HG03439 (cell line): ENCODE results near the gene TEAD1.

ENCODE experiments used
- ATAC-seq: cut with Tn5 transposase; IDR thresholded peaks from one replicate; pipeline ENCODE4 v1.9.1; 2021; ENCODE audit warnings: mild to moderate bottlenecking, moderate library complexity; ENCODE audit not compliant: unreplicated experiment

TEAD1 gene

DNA sequence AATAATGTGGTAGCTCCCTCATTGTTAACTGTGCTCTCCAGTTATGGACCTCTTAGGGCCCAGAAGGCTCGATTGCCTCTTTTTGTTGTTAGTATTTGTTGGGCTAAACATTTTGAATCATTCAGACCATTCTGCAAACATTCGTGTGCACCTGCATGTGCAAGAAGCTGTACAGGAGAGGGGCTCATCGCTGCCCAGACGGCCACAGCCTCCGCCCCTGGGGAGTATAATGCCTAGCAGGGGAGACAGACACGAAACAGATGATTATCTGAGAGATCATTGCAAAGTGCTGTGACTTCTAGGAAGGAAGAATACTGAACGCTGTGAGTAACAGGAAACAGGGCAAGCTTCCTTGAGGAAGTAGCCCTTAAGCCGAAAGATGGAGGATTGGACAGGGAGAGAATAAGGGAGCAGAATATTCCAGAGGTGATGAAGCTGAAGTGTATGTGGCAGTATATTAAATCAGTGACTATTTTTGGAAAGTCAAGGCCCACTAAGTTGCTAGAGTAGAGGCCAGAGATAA lies 211.6 kb downstream of the TEAD1 start:
- no peak for ATAC-seq

DNA sequence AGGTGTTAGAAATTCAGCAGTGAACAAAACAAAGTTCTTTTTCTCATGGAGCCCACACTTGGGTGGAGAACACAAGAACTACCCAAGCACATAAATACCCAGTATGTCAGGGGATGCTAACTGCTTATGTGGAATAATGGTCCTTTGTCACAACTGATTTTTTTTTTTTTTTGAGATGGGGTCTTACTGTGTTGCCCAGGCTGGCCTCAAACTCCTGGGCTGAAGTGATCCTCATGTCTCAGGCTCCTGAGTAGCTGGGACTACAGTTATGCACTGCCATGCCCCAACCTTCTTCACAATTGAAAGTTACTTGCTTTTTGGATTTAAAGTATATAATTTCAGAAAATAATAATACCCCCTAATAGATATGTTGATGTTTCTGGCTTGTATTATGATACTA lies 212.3 kb downstream of the TEAD1 start:
- ATAC-seq: no peak

DNA sequence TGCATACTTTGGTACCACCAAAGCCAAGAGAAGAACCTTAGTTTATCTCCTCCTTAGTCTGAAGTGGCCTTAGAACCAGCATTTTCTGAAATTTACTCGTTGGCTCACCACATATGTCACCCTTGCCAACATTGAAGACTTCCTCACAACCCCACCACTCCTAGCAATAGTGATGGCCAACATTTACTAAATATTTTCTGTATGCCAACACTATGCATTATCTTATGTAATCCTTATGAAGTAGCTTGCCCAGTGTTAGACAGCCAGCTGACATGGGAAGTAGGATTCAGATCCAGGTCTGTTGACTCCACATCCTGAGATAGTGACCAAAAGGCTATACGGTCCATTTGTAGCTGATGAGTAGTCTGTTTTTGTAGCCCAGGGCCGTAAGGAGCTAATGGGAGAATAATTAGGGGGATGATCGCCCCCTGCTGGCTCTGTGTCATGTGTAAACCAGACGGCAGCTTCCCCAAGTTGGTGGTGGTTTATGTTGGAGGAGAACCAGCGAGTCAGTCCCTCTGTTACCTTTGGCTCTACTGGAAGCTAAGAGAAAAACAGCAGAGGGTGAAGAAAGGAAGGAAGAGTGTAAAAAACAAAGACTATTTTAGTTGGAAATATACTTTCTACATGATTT lies 214.4 kb downstream of the TEAD1 start:
- peak; percentile 72 for ATAC-seq

DNA sequence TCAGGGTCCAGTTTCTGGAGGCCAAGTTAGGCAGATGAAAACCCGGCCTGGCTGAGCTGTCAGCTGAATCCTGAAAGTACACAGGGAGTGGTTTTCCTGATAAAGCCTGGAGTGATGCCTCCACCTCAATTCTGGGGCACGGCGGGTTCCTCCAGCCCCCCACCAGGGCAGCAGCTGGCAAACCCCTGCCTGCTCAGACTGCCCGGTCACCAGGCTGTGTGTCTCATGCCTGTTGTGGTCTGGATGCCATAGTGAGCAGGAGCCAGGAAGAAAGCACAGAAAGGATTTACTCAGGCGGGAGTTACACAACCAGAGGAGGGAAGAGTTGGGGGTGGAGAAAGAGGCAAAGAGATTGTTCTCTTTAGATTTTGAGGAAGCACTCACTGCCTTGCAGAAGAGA lies 215.0 kb downstream of the TEAD1 start:
- no peak for ATAC-seq

DNA sequence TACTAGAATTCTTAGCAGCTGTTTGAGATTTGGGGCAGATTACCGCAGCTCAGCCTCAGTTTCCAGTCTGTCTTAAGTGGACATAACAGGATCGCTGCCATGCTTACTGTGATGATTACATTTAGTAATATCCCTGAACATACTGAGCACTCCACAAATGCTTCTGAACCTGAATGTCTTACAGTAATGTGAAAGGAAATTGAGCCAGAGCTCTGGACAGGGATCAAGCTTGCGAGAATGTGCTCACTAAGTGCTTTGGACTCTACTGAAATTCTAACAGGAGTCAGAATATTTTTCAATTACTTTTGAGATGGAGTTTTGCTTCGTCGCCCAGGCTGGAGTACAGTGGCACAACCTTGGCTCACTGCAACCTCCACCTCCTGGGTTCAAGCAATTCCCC lies 216.3 kb downstream of the TEAD1 start:
- ATAC-seq: no peak

DNA sequence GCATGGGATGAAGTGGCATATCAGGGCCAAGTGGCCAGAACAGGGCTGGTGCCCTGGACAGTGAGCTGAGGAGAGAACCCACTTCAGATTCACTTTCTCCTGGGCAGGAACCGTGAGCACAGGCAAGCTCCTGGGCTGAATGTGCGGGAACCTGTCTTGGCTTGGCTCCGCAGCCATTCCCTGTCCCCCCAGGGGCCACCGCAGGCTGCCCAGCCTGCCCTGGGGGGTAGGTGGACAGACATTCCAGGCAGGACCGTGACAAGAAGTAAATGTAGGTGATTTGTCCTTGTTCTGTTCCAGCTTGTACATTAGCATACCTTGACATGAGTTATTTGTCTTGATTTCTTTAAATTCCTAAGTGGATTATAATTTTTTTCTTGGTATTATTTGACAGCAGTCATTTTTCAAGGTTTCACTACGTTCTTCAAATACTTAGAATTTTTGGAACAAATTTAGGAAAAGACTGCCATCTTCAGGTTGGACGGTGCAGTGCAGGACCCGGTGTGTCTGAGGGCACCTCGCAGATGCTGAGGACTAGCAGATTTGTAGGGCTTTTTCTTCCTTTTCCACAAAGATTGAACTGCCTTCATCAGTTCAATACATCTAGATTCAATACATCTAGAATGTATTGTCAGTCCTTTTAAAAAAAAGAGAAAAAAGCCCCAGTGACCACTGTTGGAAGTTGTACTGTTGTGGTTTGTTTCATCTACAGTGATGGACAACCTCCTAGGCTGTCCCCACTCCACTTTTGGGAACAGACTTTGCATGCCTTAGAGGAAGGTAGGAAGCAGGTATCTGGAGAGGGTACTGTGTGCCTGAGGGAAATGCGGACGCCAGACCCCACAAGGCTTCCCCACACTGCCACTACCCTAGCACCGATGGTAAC lies 219.8 kb downstream of the TEAD1 start:
- no peak for ATAC-seq

DNA sequence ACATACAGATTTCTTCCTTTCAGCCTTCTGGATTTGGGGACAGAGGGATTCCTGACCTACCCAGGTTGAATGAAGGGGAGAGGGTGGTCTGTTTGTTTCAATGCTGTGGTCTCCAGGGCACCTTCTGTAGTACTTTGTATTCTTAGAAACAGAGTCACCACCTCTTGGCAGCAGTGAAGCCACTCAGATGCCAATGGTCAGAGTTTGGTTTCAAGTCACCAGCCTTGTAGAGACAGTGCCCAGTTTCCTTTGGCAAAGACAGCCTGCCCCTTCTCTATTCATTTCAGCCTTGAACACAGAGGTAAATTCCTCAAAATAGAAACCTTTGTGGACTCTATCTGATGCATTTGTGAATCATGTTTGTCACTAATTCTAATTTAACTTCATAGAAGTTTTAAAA lies 223.2 kb downstream of the TEAD1 start:
- no peak for ATAC-seq

DNA sequence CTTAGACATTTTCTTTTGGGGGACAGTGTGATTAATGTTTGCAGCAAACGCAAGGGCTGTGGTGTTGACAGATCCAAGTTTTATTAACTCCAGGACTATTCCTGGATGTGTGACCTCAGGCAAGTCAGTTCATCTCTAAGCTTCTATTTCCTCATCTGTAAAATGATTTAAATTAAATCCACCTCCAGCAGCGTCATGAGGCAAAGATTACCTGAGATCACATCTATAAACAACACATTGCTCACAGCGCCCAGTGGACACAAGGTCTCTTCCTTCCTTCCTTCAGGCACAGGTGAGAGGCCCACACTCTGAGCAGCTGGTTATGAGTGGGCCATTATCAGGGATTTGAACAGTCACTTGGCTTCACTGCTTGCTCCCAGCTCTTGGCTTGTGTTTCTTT lies 223.6 kb downstream of the TEAD1 start:
- no peak for ATAC-seq

DNA sequence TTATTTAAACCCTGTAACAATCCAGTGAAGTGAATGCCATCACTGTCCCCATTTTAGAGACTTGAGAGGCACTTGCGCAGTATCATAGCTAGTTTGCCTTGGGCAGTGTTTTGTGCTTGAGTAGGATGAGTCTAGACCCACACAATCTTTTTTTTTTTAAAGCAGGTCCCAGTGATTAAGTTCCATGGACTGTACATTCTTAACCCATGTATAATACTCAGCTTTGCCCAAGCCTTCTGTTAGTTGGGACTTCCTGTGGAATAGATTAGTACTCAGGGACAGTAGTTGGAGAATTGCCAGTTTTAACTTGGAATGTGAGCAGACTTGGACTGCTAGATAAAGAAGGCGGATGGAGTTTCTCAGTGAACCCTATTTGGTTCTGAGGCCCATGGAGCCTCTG lies 226.3 kb downstream of the TEAD1 start:
- ATAC-seq: no peak

DNA sequence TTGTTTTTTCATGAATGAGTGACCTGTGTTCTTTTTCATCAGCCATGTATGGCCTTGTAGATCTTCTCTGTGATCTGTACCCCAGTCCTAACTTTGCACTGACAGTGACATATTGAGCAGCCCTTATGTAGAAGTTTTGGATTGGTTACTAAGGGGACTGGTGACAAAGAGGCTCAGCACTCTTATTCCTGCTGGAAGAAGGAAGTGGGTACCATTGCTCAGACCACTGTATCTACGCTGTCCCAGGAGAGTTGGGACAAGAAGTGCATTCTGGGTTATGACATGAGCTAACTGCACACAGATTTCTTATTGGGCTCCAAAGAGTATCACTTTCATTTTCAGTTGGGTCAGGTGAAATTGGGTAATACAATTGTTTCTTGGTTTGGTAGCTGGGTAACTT lies 227.1 kb downstream of the TEAD1 start:
- no peak for ATAC-seq

DNA sequence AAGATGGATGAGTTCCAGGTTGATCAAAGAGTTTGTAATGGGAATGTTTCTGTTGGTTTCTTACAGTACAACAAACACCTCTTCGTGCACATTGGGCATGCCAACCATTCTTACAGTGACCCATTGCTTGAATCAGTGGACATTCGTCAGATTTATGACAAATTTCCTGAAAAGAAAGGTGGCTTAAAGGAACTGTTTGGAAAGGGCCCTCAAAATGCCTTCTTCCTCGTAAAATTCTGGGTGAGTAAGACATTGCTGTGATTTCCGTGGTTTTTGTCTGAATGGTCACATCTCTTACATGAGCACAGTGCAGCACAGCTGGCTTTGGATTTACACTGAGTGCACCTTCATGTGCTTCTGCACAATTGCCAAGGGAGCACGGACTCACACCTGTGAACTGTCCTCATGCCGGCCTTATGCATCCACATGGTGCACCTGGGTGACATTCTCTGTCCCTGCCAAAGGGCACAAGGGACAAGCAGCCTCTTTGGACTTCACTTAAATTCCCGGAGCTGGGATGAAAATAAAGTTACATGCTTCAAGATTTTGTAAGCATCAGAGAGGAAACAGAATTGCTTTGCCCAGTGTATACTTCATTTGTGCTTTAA lies 227.8 kb downstream of the TEAD1 start:
- no peak for ATAC-seq

DNA sequence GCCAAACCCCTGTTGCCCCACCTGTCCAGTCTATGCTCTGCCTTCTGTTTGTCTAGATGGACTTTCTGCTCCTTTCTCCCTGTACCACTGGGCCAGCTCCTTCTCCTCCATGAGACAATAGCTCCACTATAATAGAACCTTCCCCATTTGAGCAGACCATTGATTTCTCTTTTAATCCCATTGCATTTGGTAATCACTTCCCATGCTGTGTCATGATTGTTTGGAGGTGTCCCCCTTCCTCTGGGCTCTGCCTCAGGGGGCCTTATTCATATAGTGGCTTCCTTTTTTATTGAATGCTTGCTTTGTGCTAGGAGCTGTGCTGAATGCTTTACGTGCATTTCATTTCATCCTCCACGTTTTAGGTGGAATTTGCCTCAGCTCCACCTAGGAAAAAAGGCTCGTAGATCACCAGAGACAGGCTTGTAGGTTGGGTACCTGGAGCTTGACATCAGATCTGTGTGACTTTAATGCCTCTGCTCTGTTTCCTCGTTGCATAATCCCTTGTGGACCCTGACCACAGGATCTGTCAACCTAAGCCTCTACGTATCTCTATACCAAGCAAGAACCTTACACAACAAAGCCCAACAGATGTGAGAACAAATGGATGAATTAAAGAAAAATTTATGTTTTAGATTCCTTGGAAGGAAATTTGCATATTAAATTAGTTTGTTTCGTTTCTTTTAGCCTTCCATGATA lies 228.7 kb downstream of the TEAD1 start:
- ATAC-seq: no peak

DNA sequence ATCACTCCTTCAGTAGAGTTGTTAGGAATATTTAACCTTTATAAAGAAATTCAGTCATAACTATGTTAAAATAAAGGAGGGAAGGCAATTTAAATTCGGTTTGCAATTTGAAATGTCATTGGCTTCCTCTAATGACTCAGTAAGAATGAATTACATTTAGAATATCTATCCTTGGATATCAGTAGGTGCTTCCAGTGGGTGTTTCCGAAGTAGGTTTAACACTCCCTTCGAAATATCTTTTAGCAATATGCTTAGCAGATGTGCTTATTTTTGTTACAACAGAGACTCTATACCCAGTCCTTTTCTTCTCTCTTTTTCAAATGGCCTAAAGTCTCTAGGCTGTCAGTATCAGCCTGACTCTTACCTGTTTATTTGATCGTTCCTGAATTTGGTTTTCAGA lies 231.2 kb downstream of the TEAD1 start:
- ATAC-seq: no peak

DNA sequence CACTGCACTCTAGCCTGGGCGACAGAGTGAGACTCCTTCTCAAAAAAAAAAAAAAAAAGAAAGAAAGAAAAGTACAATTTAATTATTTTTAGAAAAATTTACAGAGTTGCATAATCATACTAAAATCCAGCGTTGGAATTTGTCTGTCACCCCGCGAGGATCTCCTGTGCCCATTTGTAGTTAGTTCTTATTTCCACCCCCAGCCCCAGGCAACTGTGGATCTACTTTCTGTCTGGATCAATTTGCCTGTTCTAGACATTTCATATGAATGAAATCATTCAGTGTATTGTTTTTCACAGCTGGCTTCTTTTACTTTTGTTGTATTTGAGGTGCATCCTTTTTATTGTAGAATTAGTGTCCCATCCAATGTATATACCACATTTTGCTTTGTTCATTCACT lies 232.3 kb downstream of the TEAD1 start:
- ATAC-seq: no peak

DNA sequence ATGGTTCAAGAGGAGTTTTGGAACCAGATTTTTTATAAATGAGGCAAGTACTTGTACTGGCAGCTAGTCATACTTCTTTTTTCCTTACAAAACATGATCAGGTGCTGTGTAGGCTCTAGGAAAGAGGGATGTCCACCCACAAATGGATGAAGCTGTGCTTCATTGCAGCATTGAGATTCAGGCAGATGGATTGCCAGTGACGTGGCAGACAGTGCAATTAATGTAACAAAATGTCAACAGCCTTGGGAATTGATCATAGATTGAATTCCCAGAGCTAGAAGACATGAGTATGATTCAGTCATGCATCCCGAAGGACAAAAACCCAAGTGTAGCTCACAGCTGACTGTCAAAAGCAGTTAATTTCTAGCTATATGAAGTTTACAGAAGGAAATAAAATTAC lies 235.7 kb downstream of the TEAD1 start:
- no peak for ATAC-seq

DNA sequence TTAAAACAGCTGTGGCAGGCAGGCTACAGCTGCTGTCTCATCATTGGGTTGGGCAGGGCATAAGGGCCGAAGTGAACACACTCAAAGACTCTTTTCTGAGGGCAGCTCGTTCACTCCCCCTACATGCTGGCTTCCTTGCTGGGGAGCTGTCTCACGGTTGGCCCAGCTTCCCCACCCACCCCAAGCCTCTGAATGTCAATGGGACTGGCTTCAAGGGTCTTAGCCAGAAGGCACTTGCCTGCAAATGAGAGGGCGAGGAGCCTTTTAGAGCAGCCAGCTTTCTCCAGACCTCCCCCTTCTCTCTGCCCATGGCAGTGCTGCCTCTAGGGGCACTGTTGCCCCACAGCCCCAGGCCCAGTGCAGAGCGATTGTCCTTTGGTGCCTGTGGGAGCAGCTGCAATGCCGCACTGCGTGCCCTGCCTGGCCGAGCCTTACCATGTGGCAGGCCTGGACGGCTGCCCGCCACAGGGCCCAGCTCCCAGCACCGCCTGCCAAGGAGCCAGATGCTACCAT lies 240.2 kb downstream of the TEAD1 start:
- no peak for ATAC-seq

DNA sequence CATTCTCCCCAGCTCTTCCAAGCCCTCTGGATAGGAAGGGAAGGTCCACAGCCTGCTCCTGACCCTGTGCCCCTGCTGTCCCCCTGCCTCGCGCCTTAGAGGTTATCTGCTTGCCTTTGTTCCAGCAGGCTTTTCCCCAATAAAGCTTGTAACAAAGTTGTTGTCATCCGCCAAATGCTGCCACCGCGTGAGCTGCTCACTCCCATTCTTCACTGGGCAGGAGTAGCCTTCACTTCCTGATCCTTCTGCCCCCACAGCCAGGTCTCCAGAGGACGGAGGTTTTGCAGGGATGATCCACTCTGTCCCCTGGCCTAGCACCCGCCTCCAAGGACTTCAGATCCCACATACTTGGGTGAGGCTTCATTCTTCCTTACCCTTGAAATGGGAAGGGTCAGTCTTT lies 240.9 kb downstream of the TEAD1 start:
- no peak for ATAC-seq

DNA sequence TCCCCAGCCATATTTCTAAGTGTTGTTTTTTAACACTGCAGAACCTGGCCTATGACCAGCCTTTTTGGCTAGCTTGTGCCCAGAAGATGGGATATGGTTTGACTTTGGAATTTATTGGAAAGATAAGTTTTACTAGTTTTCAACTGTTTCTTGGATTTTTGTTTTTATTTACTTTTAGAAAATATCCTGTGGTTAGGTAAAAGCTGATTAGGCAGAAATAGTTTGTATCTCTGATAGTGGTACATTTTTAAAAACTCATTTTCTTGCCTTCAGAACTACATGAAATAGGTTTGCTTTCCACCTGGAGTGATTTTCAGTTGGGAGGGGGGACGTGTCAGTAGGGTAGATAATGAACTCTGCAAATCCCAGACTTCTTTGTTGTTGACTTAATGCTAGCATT lies 243.6 kb downstream of the TEAD1 start:
- no peak for ATAC-seq

DNA sequence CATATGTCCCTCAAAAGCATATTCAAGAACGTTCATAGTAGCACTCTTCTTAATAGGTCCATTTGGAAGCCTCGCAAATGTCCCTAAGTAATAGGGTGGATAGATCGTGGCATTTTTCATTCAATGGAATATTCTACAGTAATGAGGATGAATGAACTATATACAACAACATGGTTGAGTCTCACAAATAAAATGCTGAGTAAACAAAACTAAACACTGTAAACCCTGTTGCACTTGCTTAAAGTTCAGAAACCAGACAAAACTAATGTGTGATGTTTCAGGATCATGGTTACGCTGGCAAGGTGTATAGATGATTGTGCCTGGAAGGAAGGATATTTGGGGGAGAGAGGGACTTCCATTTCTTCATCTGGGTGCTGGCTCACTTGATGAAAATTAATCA lies 244.4 kb downstream of the TEAD1 start:
- ATAC-seq: no peak

DNA sequence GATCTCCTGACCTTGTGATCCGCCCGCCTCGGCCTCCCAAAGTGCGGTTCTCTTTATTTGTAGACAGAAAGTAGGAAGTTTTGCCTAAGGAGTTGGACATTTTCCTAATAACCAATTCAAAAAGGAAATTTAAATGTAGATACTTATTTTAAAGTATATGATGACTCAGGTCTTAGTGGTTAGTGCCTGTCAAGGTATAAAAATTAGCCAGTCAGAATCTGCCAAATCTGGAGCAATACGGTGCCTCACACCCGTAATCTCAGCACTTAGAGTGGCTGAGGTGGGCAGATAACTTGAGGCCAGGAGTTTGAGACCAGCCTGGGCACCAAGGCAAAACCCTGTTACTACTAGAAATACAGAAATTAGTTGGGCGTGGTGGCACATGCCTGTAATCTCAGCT lies 248.2 kb downstream of the TEAD1 start:
- no peak for ATAC-seq

DNA sequence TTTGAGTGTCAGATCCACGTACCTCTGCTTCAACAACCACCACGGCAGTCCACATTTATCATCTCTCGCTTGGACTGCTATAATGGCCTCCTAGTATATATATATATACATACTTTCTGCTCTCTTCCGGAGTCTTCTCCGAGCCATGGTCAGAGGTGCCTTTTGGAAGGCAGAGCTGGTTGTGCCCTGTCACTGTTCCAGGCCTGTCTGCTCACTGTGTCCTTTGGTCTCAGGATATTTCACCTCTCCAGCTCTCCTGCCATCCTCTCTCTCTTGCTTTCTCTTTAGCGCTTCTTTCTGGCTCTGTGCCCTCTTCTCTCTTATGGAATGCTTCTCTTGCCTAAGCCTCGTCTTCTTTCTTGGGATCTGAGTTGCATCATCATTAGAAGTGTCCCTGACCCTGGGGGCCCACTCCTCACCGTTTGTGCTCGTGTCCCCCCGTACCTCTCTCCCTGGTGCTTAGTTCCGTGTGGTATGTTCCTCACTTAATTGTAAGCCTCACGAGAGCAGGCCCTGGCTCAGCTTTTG lies 248.8 kb downstream of the TEAD1 start:
- ATAC-seq: no peak
